Parathyroid adenoma (tissue), 2 donors: ENCODE measurements around the gene CINP.

Experiments used
- H2AFZ ChIP-seq: fragments of 300-600 bp; sonication (generic); one replicate; pipeline ENCODE4 v1.7.0; 2017; ENCODE audit warnings: antibody characterized with exemption, mild to moderate bottlenecking
- H3K27ac ChIP-seq: fragments of 300-600 bp; sonication (generic); one replicate; pipeline ENCODE4 v1.7.0; 2017
- H3K27me3 ChIP-seq: fragments of 300-600 bp; sonication (generic); one replicate; pipeline ENCODE4 v1.7.0; 2017; ENCODE audit warnings: low read length; ENCODE audit not compliant: control insufficient read depth, insufficient read depth
- H3K36me3 ChIP-seq: fragments of 300-600 bp; sonication (generic); one replicate; pipeline ENCODE4 v1.7.0; 2017; ENCODE audit warnings: low read length; ENCODE audit not compliant: control insufficient read depth, insufficient read depth
- H3K4me1 ChIP-seq: fragments of 300-600 bp; sonication (generic); one replicate; pipeline ENCODE4 v1.7.0; 2017; ENCODE audit warnings: control low read depth
- H3K4me2 ChIP-seq: fragments of 300-600 bp; sonication (generic); one replicate; pipeline ENCODE4 v1.7.0; 2017; ENCODE audit warnings: low read length
- H3K4me3 ChIP-seq: fragments of 300-600 bp; sonication (generic); one replicate; pipeline ENCODE4 v1.7.0; 2017; ENCODE audit warnings: low read depth, low read length
- H3K79me2 ChIP-seq: fragments of 300-600 bp; sonication (generic); one replicate; pipeline ENCODE4 v1.7.0; 2017; ENCODE audit warnings: control low read depth
- H3K9ac ChIP-seq: fragments of 300-600 bp; sonication (generic); one replicate; pipeline ENCODE4 v1.7.0; 2017; ENCODE audit warnings: mild to moderate bottlenecking
- H3K9me3 ChIP-seq: fragments of 300-600 bp; sonication (generic); one replicate; pipeline ENCODE4 v1.7.0; 2017; ENCODE audit warnings: low read length; ENCODE audit not compliant: control insufficient read depth
- TF ChIP-seq, protein P1 (sequence below): fragments of 300-600 bp; sonication (generic); IDR thresholded peaks from one replicate; pipeline ENCODE4 v1.7.0; 2017; ENCODE audit warnings: antibody characterized with exemption, mild to moderate bottlenecking
- donor health status: primary hyperparathyroidism.

The CINP gene

GRCh38 chr14:102394717-102395375 lies 32.2 kb upstream of the CINP start:
- Histone ChIP-seq H3K9me3 (no peaks in the 10 kb centered on the region), H3K9ac (no peak overlapping the region)
- TF ChIP-seq, protein P1, sequence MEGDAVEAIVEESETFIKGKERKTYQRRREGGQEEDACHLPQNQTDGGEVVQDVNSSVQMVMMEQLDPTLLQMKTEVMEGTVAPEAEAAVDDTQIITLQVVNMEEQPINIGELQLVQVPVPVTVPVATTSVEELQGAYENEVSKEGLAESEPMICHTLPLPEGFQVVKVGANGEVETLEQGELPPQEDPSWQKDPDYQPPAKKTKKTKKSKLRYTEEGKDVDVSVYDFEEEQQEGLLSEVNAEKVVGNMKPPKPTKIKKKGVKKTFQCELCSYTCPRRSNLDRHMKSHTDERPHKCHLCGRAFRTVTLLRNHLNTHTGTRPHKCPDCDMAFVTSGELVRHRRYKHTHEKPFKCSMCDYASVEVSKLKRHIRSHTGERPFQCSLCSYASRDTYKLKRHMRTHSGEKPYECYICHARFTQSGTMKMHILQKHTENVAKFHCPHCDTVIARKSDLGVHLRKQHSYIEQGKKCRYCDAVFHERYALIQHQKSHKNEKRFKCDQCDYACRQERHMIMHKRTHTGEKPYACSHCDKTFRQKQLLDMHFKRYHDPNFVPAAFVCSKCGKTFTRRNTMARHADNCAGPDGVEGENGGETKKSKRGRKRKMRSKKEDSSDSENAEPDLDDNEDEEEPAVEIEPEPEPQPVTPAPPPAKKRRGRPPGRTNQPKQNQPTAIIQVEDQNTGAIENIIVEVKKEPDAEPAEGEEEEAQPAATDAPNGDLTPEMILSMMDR: no peak

DNA sequence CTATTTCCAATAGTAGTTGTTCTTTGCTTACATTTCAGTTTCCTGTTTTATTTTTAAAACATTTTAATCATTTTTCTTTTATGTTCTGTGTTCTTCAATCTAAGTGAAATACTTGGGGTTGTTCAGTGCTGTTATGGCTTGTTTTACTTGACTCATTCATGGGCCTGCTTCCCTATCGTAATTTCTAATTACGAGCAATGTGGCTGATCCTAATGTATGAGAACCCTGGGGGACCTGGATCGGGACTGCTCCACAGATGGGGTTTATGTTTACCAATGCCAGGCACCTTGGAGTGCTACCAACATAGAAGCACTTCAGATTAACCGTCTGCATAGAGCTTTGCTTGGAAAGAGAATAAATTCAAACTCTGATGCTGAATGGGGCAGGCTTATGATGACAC lies 29.8 kb upstream of the CINP start:
- H3K4me3 ChIP-seq: no peak overlapping the region

More at GRCh38 chr14:102394717-102395375, 32.2 kb upstream of the CINP start:
- H3K4me3 ChIP-seq: no peak overlapping the region
- H2AFZ ChIP-seq: no peak overlapping the region
- no peaks in the 10 kb centered on the region for H3K4me1 ChIP-seq
- no peaks in the 10 kb centered on the region for H3K79me2 ChIP-seq
- H3K36me3 ChIP-seq: no peaks in the 10 kb centered on the region
- no peak overlapping the region for H3K27ac ChIP-seq
- no peaks in the 10 kb centered on the region for H3K27me3 ChIP-seq
- H3K4me2 ChIP-seq: no peak overlapping the region

DNA sequence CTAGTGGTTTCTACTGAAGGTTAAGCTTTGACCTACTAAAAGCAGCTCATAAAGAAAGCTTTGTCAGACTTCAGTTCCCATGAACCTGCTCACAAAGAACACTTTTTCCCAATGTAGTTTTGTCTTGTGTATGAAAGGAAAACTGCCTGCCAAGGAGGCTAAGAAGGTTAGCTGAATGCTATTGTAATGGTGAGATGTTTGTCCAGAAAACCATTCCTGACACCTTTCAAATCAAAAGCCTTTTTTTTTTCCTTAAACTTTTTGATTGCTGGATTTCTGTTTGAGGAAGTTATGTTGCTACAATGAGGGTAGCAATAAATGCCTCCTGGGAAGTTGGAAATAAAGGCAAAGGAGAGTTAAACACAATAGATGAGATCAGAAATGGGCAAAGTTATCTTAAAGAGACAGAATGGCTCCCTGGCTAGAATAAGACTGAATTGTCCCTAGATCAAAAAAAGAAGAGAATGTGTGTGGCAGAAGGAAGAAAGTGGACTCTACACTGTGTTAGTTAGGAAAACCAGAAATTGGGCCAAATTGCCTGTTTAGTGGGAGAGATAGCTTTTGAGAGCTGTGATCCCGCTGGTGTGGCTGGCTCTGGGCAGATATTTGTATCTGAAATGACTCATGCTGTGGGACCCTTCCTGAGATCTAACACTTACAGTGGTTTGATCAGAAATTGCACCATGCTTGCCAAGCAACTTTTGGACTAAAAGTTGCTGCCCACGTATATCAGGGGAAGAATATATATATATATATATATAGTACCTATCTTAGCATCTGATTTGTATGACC lies 27.6 kb upstream of the CINP start:
- Histone ChIP-seq H3K9ac (no peak overlapping the region), H3K4me3 (no peak overlapping the region)

More for the DNA sequence above, 29.8 kb upstream of the CINP start:
- Histone ChIP-seq H3K27me3 (no peaks in the 10 kb centered on the region), H3K9ac (no peak overlapping the region), H3K79me2 (no peaks in the 10 kb centered on the region), H3K9me3 (no peaks in the 10 kb centered on the region), H3K36me3 (no peaks in the 10 kb centered on the region), H2AFZ (no peak overlapping the region), H3K4me2 (no peak overlapping the region), H3K4me1 (no peaks in the 10 kb centered on the region), H3K27ac (no peak overlapping the region)
- TF ChIP-seq, protein P1: no peak

GRCh38 chr14:102389246-102389645 lies 26.6 kb upstream of the CINP start:
- Histone ChIP-seq H3K9me3 (no peaks in the 10 kb centered on the region), H3K4me2 (no peak overlapping the region), H3K9ac (no peak overlapping the region), H3K79me2 (peaks cover 2% of the 10 kb centered on the region), H3K4me3 (no peak overlapping the region), H3K27ac (no peak overlapping the region), H3K4me1 (no peaks in the 10 kb centered on the region), H2AFZ (no peak overlapping the region), H3K27me3 (no peaks in the 10 kb centered on the region), H3K36me3 (no peaks in the 10 kb centered on the region)
- TF ChIP-seq, protein P1: no peak

More for the DNA sequence above, 27.6 kb upstream of the CINP start:
- no peaks in the 10 kb centered on the region for H3K27me3 ChIP-seq
- no peak overlapping the region for H3K4me2 ChIP-seq
- no peaks in the 10 kb centered on the region for H3K36me3 ChIP-seq
- H3K79me2 ChIP-seq: peaks cover 2% of the 10 kb centered on the region
- no peak overlapping the region for H3K27ac ChIP-seq
- H3K9me3 ChIP-seq: no peaks in the 10 kb centered on the region
- H2AFZ ChIP-seq: no peak overlapping the region
- no peaks in the 10 kb centered on the region for H3K4me1 ChIP-seq
- TF ChIP-seq, protein P1: no peak
